Fibroblast of villous mesenchyme (primary cell): Measurements from ENCODE around the gene ZFAND3. TPM values are rescaled to one million over a fixed set of nuclear protein-coding genes. Genes with fewer than 3 reads are reported as not detected.
"Not testable (repeated sequence)": the region's sequence is repeated elsewhere in the genome, so short reads cannot be mapped to it uniquely, and the experiment has no call there.

Experiments
- DNase-seq: peaks from one replicate; pipeline ENCODE4 v3.0.0-alpha.2; 2010; ENCODE audit warnings: low read depth
- H3K4me3 ChIP-seq: 2 replicates; pipeline ENCODE4 v1.5.1; 2011; ENCODE audit warnings: low read depth, mild to moderate bottlenecking, low read length
- CTCF ChIP-seq: IDR thresholded peaks from 2 replicates; pipeline ENCODE4 v1.5.1; 2012; ENCODE audit warnings: low read depth, mild to moderate bottlenecking, low read length; ENCODE audit not compliant: insufficient read depth
- total RNA-seq: library from RNA; depleted of rRNA; stranded (reverse); fragments of >200 nt; gene quantifications from 2 replicates; pipeline ENCODE4 v1.2.3, GENCODE V29; 2012

ZFAND3 gene
- total RNA-seq, 1 donor, result 20.3 TPM

DNA sequence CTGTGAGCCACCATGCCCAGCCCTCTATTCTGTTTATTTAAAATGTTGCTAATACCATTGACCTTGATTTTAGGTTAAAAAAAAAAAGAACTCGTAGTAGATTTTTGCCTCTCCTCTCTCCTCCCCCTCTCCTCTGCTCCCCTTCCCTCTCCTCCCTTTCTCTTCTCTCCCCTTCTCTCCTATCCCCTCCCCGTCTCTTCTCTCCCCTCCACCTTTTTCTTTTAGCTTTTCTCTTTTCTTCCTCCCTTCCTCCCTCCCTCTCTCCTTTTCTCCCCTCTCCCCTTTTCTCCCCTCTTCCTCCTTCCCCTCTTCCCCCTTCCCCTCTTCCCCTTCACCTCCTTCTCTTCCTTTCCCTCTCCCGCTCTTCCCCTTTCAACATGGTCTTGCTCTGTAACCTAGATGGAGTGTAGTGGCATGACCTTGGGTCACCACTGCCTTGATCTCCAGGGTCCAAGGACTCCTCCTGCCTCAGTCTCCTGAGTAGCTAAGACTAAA is 223.8 kb downstream of the ZFAND3 start:
- no peak overlapping the region for H3K4me3 ChIP-seq
- DNase-seq, result no peak
- no peak for TF ChIP-seq CTCF

DNA sequence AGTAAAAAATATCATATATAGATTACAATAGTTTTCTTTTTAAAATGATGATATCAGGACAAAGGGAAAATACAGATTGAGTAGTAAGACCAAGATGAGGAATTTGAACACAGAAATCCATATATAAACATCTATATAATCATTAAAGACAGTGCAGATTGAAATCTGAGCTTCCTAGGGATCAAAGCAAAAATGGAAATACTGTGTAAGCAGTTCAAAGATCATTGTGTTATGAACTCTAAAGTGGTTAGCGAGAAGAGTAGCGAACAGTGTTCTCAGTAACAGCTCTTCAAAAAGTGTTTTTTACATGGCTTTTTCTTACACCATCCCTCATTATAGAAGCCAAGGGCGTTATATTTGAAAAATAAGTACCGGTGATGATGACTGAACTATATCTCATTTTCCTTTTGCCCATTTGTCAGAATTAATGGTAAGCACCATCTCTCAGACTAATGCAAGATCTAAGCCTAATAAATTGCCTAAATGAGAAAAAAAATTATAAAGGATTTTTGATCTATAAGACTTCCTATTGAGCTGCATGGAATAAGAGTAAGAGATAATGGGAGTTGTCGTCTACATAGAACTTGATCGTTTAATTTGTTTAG is 226.3 kb downstream of the ZFAND3 start:
- no peak overlapping the region for H3K4me3 ChIP-seq
- no peak for DNase-seq
- TF ChIP-seq CTCF, result no peak

DNA sequence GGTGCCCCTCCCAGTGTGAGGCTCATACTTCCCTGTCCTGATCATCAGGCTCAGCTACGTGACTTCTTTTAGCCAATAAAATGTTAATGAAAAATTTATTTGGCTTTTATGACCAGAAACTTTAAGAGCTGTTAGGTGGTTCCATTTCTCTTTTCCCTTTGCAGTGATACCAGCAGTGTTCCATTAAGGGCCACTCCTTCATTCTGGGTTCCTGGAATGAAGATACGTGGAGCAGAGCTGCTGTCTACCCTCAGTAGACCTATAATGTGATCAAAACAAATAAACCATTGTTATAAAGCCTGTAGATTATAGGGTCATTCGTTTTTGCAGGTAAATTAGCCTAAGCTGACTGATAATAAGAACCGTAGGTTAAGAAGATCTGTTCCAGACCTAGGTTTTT is 228.0 kb downstream of the ZFAND3 start:
- H3K4me3 ChIP-seq, result no peak overlapping the region
- DNase-seq, result no peak
- TF ChIP-seq CTCF, result no peak

GRCh38 chr6:38049861-38050397 is 230.4 kb downstream of the ZFAND3 start:
- DNase-seq, H3K4me3 ChIP-seq: not testable (repeated sequence)

GRCh38 chr6:38051819-38052434 is 232.4 kb downstream of the ZFAND3 start:
- no peak for DNase-seq
- H3K4me3 ChIP-seq, result no peak overlapping the region
- no peak for TF ChIP-seq CTCF

GRCh38 chr6:38054527-38055202 is 235.1 kb downstream of the ZFAND3 start:
- no peak for DNase-seq
- no peak overlapping the region for H3K4me3 ChIP-seq
- no peak for TF ChIP-seq CTCF

- no peak for DNase-seq
- H3K4me3 ChIP-seq, result no peak overlapping the region
- no peak for TF ChIP-seq CTCF
These were observed 235.7 kb downstream of the ZFAND3 start for GRCh38 chr6:38055203-38055589.
